K562 (cell line): Measurements from ENCODE around the gene PSMD8. TPM values are rescaled to one million over a fixed set of nuclear protein-coding genes. Genes with fewer than 3 reads are reported as not detected.

Experiments used
- ATAC-seq: fragments of 200-7000 bp; cut with Tn5 transposase; 3 replicates; pipeline ENCODE4 v1.9.1; 2020; ENCODE audit warnings: moderate library complexity
- Bru-seq: library from RNA; stranded (reverse); fragments of 400-500 nt; gene quantifications from one replicate; lab custom pipeline; 2021; lab: Mats Ljungman, UMichigan
- BruChase-seq, 2 experiments: library from RNA; stranded (reverse); fragments of 400-500 nt; gene quantifications; one replicate each; lab custom pipeline; 2021; lab: Mats Ljungman, UMichigan
- BruUV-seq: library from RNA; stranded (reverse); fragments of 400-500 nt; replicated peaks from 2 replicates; lab custom pipeline; 2021; lab: Mats Ljungman, UMichigan
- CTCF ChIA-PET: fragments of 300-600 bp; formaldehyde crosslinking; extraction: SDS; loops from one replicate; lab custom pipeline; 2021; ENCODE audit warnings: low intra/inter-chr PET ratio; lab: Yijun Ruan, JAX
- POLR2A ChIA-PET: fragments of 300-600, 350-650 bp; sonication (Branson Sonifier 250); formaldehyde crosslinking; extraction: SDS; loops from one replicate; lab custom pipeline; 2021; ENCODE audit warnings: antibody characterized with exemption, inconsistent platforms; lab: Yijun Ruan, JAX
- DNase-seq, 4 experiments: peaks; one replicate each; pipeline versions ENCODE4 v3.0.0 to v3.0.0-alpha.2; 2011 to 2018; ENCODE audit warnings: low spot score in 3 of 4, mixed read lengths in 3 of 4; ENCODE audit errors: extremely low read depth in 1 of 4
- FAIRE-seq: peaks from 2 replicates; lab custom pipeline; 2011; peaks lifted over from hg19 to GRCh38; lab: Jason Lieb, UNC
- H2AFZ ChIP-seq: 2 replicates; pipeline ENCODE4 v1.6.0; 2011; ENCODE audit warnings: low read depth, low read length, control low read depth, inconsistent platforms
- H3K27ac ChIP-seq: fragments of 200-600 bp; 3 replicates; pipeline ENCODE4 v1.8.0; 2011; ENCODE audit warnings: low read depth, mild to moderate bottlenecking, control low read depth, inconsistent platforms, low read length, moderate library complexity, mixed read lengths; ENCODE audit errors: extremely low read depth
- H3K27me3 ChIP-seq, 2 experiments: fragments of 300-600 bp in 1 of 2; 2 replicates in 1 of 2; 3 replicates in 1 of 2; pipeline versions ENCODE4 v1.6.0 to v1.8.0; 2011; ENCODE audit warnings: inconsistent platforms in 2 of 2, low read length in 2 of 2, mild to moderate bottlenecking in 1 of 2, mixed read lengths in 1 of 2, moderate library complexity in 1 of 2; ENCODE audit not compliant: control insufficient read depth in 2 of 2, insufficient read depth in 2 of 2
- H3K36me3 ChIP-seq: fragments of 300-600 bp; 3 replicates; pipeline ENCODE4 v1.8.0; 2011; ENCODE audit warnings: mild to moderate bottlenecking, low read length, inconsistent platforms; ENCODE audit not compliant: control insufficient read depth, insufficient read depth
- H3K4me1 ChIP-seq, 2 experiments: fragments of 200-600 bp in 1 of 2; replicated peaks in 1 of 2; 2 replicates in 1 of 2; 3 replicates in 1 of 2; pipeline versions ENCODE4 v1.5.1 to v1.8.0; 2011; ENCODE audit warnings: inconsistent platforms in 2 of 2, low read length in 2 of 2, mild to moderate bottlenecking in 1 of 2, mixed read lengths in 1 of 2, moderate library complexity in 1 of 2; ENCODE audit not compliant: control insufficient read depth in 2 of 2, insufficient read depth in 2 of 2
- H3K4me2 ChIP-seq: 2 replicates; pipeline ENCODE4 v1.6.1; 2011; ENCODE audit warnings: low read length, control low read depth, inconsistent platforms, mixed read lengths; ENCODE audit not compliant: insufficient read depth
- H3K4me3 ChIP-seq: fragments of 200-600 bp; sonication (generic), shearing (Covaris generic); 2 replicates; pipeline ENCODE4 v1.5.1; 2016; ENCODE audit warnings: control low read depth, inconsistent platforms
- H3K79me2 ChIP-seq: fragments of 200-600 bp; 3 replicates; pipeline ENCODE4 v1.8.0; 2011; ENCODE audit warnings: low read length, inconsistent platforms; ENCODE audit not compliant: control insufficient read depth, insufficient read depth
- H3K9ac ChIP-seq, 2 experiments: 2 replicates each; pipeline versions ENCODE4 v1.6.0 to v1.6.1; 2011; ENCODE audit warnings: low read depth in 2 of 2, low read length in 2 of 2, control low read depth in 1 of 2, inconsistent platforms in 1 of 2, mild to moderate bottlenecking in 1 of 2, mixed read lengths in 1 of 2; ENCODE audit not compliant: insufficient read depth in 1 of 2
- H3K9me1 ChIP-seq: one replicate; pipeline ENCODE4 v1.6.0; 2011; ENCODE audit warnings: inconsistent platforms, mild to moderate bottlenecking, low read length, moderate library complexity; ENCODE audit not compliant: control insufficient read depth, insufficient read depth
- H3K9me3 ChIP-seq: replicated peaks from 2 replicates; pipeline ENCODE4 v1.5.1; 2011; ENCODE audit warnings: low read depth, low read length, inconsistent platforms; ENCODE audit not compliant: control insufficient read depth, insufficient read depth
- H4K20me1 ChIP-seq: replicated peaks from 2 replicates; pipeline ENCODE4 v1.6.1; 2011; ENCODE audit warnings: low read length, inconsistent platforms, mixed read lengths; ENCODE audit not compliant: control insufficient read depth, insufficient read depth
- BRD4 ChIP-seq: fragments of 200-600 bp; sonication (generic); IDR thresholded peaks from 2 replicates; pipeline ENCODE4 v1.6.1; 2017; ENCODE audit warnings: inconsistent platforms
- DACH1 ChIP-seq: fragments of 450-650 bp; IDR thresholded peaks from 2 replicates; pipeline ENCODE4 v1.6.1; 2018; ENCODE audit not compliant: partially characterized antibody
- HNRNPLL ChIP-seq: fragments of 200-400 bp; formaldehyde crosslinking; IDR thresholded peaks from 2 replicates; pipeline ENCODE4 v1.6.1; 2017; ENCODE audit warnings: low read length, low read depth, mild to moderate bottlenecking; ENCODE audit not compliant: poor library complexity, severe bottlenecking
- KDM4B ChIP-seq, 2 experiments: fragments of 450-650 bp in 1 of 2; sonication (generic) in 1 of 2; IDR thresholded peaks; 2 replicates each; pipeline ENCODE4 v1.6.1; 2016 to 2017; ENCODE audit warnings: borderline replicate concordance in 2 of 2, antibody characterized with exemption in 1 of 2, low read depth in 1 of 2, mild to moderate bottlenecking in 1 of 2
- KLF6 ChIP-seq: fragments of 250-450 bp; sonication (Bioruptor Pico); IDR thresholded peaks from 2 replicates; pipeline ENCODE4 v1.4.0; 2020; ENCODE audit warnings: mild to moderate bottlenecking, moderate library complexity, borderline replicate concordance
- POLR2AphosphoS2 ChIP-seq: IDR thresholded peaks from 2 replicates; pipeline ENCODE4 v1.6.1; 2012; ENCODE audit warnings: low read length, improper control_type of control experiment
- RCOR1 ChIP-seq, 2 experiments: IDR thresholded peaks; 2 replicates each; pipeline ENCODE4 v1.6.1; 2012; ENCODE audit warnings: low read depth in 2 of 2, low read length in 2 of 2, borderline replicate concordance in 1 of 2, improper control_type of control experiment in 1 of 2
- STAT5B ChIP-seq: fragments of 250-450 bp; sonication (Bioruptor Pico); IDR thresholded peaks from 2 replicates; pipeline ENCODE4 v1.8.0; 2021; ENCODE audit warnings: mild to moderate bottlenecking, inconsistent platforms
- WGBS: fragments of 100-300 bp; shearing (Covaris generic); methylation state at CpG from one replicate; pipeline ENCODE4 v1.1.6; 2016; ENCODE audit warnings: low coverage, mixed read lengths; ENCODE audit not compliant: insufficient coverage; ENCODE audit errors: missing lambda C conversion rate; 5-methylcytosine and 5-hydroxymethylcytosine counted together
- in situ Hi-C: fragments of 300-500 bp; cut with MboI; formaldehyde crosslinking; loops from 4 replicates; pipeline ENCODE4 v1.15.0; 2018; ENCODE audit warnings: inconsistent platforms, mixed read lengths
- intact Hi-C: fragments of 100-400 bp; cut with micrococcal nuclease; formaldehyde crosslinking; loops from 2 replicates; pipeline ENCODE4 v1.14.2; 2022
- long read RNA-seq, 3 experiments: library from polyadenylated mRNA in 2 of 3; library from RNA in 1 of 3; unstranded in 2 of 3; stranded (forward) in 1 of 3; transcript quantifications; one replicate each; pipeline ENCODE4 v2.0.0, GENCODE V29; 2019 to 2022
- polyA minus RNA-seq, 3 experiments: library from RNA; depleted of rRNA, polyadenylated mRNA; stranded (reverse); fragments of >200 nt; gene quantifications; 2 replicates each; pipeline ENCODE4 v1.2.3, GENCODE V29; 2011
- polyA plus RNA-seq, 8 experiments: library from polyadenylated mRNA; depleted of rRNA in 4 of 8; stranded (reverse) in 5 of 8; unstranded in 3 of 8; fragments of >200 nt; fragmentation: Nextera tagmentation in 2 of 8; fragmentation: Illumina TruSeq in 1 of 8; extraction: Ambion mirVana in 2 of 8; extraction: Trizol in 1 of 8; gene quantifications; 2 replicates each; pipeline versions ENCODE4 v1.2.1 to v1.2.3, GENCODE V29; 2011 to 2014; ENCODE audit warnings: inconsistent platforms in 1 of 8, missing spikeins in 1 of 8
- total RNA-seq, 7 experiments: library from RNA; depleted of rRNA in 6 of 7; stranded (reverse); fragments of >200 nt in 6 of 7; fragmentation: Illumina TruSeq in 2 of 7; extraction: Trizol in 2 of 7; gene quantifications; 2 replicates each; pipeline versions ENCODE4 v1.2.1 to v1.2.3, GENCODE V29; 2011 to 2021; ENCODE audit warnings: low replicate concordance in 1 of 7
- TF ChIP-seq, protein P1 (sequence below), 2 experiments: IDR thresholded peaks; 2 replicates each; pipeline ENCODE4 v1.6.1; 2011; ENCODE audit warnings: borderline replicate concordance in 1 of 2, control low read depth in 1 of 2, low read depth in 1 of 2, low read length in 1 of 2, mild to moderate bottlenecking in 1 of 2, mixed read lengths in 1 of 2, moderate library complexity in 1 of 2; ENCODE audit not compliant: insufficient read depth in 1 of 2, insufficient read length in 1 of 2, poor library complexity in 1 of 2, severe bottlenecking in 1 of 2; ENCODE audit errors: extremely low read depth in 1 of 2

Gene PSMD8
- total RNA-seq (2011; cell fraction: chromatin; rRNA removed; ENCODE audit: low replicate concordance) = 76.7 and 164 TPM in 2 replicates
- total RNA-seq (2011; cell fraction: nucleolus; rRNA removed) = 169 and 187 TPM in 2 replicates
- 126 and 134 TPM in 2 replicates for total RNA-seq (2011; cell fraction: nucleoplasm; rRNA removed)
- total RNA-seq (2014; rRNA removed) (379 and 498 TPM in 2 replicates), total RNA-seq (2014; rRNA removed; fragmentation: Illumina TruSeq; extraction: Trizol) (222 and 257 TPM in 2 replicates), total RNA-seq (2015; rRNA removed; fragmentation: Illumina TruSeq; extraction: Trizol) (315 and 317 TPM in 2 replicates), total RNA-seq (2021) (304 and 317 TPM in 2 replicates), polyA plus RNA-seq (2011; rRNA removed) (561 and 583 TPM in 2 replicates), polyA plus RNA-seq (2014; fragmentation: Illumina TruSeq; extraction: Trizol) (377 and 397 TPM in 2 replicates), polyA plus RNA-seq (2014; fragmentation: Nextera tagmentation; extraction: Ambion mirVana) (100 to 1,000 TPM; 130 to 244 TPM), polyA plus RNA-seq (2014; rRNA removed) (372 and 502 TPM in 2 replicates), polyA minus RNA-seq (2011; rRNA and poly(A)+ RNA removed) (222 and 326 TPM in 2 replicates), Bru-seq, nascent RNA (percentile 91 among the genes with signal in this experiment), BruChase-seq, experiment 1, labeled RNA remaining after a 2-hour chase (percentile 85 among the genes with signal in this experiment), BruChase-seq, experiment 2, labeled RNA remaining after a 6-hour chase (percentile 89 among the genes with signal in this experiment)
- polyA plus RNA-seq (2011; cell fraction: cytosol; rRNA removed) = 760 and 1,382 TPM in 2 replicates
- 215 and 238 TPM in 2 replicates for polyA plus RNA-seq (2011; cell fraction: nucleus; rRNA removed)
- polyA plus RNA-seq (2012) = 347 and 565 TPM in 2 replicates
- 135 and 197 TPM in 2 replicates for polyA minus RNA-seq (2011; cell fraction: cytosol; rRNA and poly(A)+ RNA removed)
- polyA minus RNA-seq (2011; cell fraction: nucleus; rRNA and poly(A)+ RNA removed) = 64.9 and 72.1 TPM in 2 replicates
- long read RNA-seq, experiment 1, transcript PSMD8-208 (6 exons, 771 nt) = minor isoform, 15 of 955 reads
- long read RNA-seq, experiment 1, transcript PSMD8-201 (7 exons, 1,553 nt) = major isoform, 796 of 955 reads
- long read RNA-seq, experiment 1, partial matches to known transcripts = 86 of 955 reads
- long read RNA-seq, experiment 1, other reads (novel, unspliced or antisense) = 58 of 955 reads
- long read RNA-seq, experiment 2, transcript PSMD8-201 (7 exons, 1,553 nt) = major isoform, 459 of 546 reads
- long read RNA-seq, experiment 2, partial matches to known transcripts = 43 of 546 reads
- long read RNA-seq, experiment 2, other reads (novel, unspliced or antisense) = 40 of 546 reads
- long read RNA-seq, experiment 3, transcript PSMD8-208 (6 exons, 771 nt) = minor isoform, 7 of 661 reads
- long read RNA-seq, experiment 3, transcript PSMD8-201 (7 exons, 1,553 nt) = major isoform, 633 of 661 reads
- long read RNA-seq, experiment 3, partial matches to known transcripts = 8 of 661 reads
- long read RNA-seq, experiment 3, other reads (novel, unspliced or antisense) = 11 of 661 reads

DNA sequence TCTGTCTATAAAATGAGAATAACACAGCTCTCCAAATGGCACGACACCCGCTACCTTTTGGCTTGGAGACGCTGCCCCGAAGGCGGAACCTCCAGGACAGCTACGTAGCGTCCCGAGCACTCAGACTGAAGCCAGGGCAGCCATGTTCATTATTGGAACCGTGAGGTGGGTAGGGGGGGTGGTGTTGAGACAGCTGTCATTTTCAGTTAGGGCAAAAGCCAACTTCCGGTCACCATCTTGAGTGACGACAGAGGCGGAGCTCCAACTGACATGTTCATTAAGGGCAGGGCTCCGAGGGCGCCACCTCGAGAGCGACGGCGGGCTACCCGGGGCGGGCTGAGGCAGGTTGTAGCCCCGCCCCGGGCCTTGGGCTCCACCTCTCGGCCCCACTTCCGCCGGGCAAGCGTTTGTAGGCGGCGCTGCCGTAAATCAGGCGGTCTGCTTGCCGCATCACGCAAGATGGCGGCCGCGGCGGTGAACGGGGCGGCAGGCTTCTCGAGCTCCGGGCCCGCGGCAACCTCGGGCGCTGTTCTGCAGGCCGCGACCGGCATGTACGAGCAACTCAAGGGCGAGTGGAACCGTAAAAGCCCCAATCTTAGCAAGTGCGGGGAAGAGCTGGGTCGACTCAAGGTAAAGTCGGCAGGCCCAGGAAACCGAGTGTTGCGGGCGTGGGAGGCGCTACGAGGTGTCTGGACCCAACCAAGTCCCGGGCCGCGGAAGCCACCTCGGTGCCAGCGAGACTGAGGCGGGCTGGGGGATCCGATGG is at the start of gene PSMD8:
TSS of gene PSMD8 (plus strand) at position 240 of the 766 bp plus-strand sequence. CDS start at position 271, 31 bp downstream.
- in situ Hi-C loops = no loop called here
- peak; percentile 98 for FAIRE-seq
- under 1% methylated on average over 65 of the region's 65 CpGs for WGBS
- TF ChIP-seq DACH1 = peak; percentile 70
- TF ChIP-seq BRD4 = peak; percentile 88; the same call in 1 of the 2 replicates
- TF ChIP-seq HNRNPLL = peak; percentile 95
- peak; percentile 50; the same call in 1 of the 2 replicates for TF ChIP-seq KLF6
- no peak; the same call in 1 of the 2 replicates for TF ChIP-seq POLR2AphosphoS2
- TF ChIP-seq STAT5B (CRISPR knock-in tag) = no peak
- TF ChIP-seq KDM4B (IDR thresholded peaks at IDR 0.05; ENCODE audit: borderline replicate concordance in 2 of 2, low read depth in 1 of 2) = no peak; a peak in 1 of 4 replicates
- TF ChIP-seq, protein P1, sequence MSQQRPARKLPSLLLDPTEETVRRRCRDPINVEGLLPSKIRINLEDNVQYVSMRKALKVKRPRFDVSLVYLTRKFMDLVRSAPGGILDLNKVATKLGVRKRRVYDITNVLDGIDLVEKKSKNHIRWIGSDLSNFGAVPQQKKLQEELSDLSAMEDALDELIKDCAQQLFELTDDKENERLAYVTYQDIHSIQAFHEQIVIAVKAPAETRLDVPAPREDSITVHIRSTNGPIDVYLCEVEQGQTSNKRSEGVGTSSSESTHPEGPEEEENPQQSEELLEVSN (IDR thresholded peaks at IDR 0.05; ENCODE audit: borderline replicate concordance in 1 of 2, extremely low read depth in 1 of 2, insufficient read depth in 1 of 2, insufficient read length in 1 of 2, low read depth in 1 of 2, low read length in 1 of 2, poor library complexity in 1 of 2, severe bottlenecking in 1 of 2) = peak; percentile 15 to 44
- peak in 1 of 2 experiments; percentile 19; a peak in 1 of 4 replicates for TF ChIP-seq RCOR1 (IDR thresholded peaks at IDR 0.05; ENCODE audit: borderline replicate concordance in 1 of 2, low read depth in 2 of 2, low read length in 2 of 2)

More for the DNA sequence above, at the start of gene PSMD8:
- ATAC-seq = peak; percentile 99
- Histone ChIP-seq H2AFZ (peak within 1 kb of the TSS; percentile 96), H3K36me3 (peaks cover 38% of the 10 kb centered on the region; the same call in 2 of the 3 replicates), H3K9me1 (no peaks in the 10 kb centered on the region), H3K4me3 (peak within 1 kb of the TSS; percentile 88), H3K9me3 (no peaks in the 10 kb centered on the region; the same call in 1 of the 2 replicates), H3K27ac (peak within 1 kb of the TSS; percentile 94), H3K9ac (peak within 1 kb of the TSS; percentile 93 to 98), H3K27me3 (no peaks in the 10 kb centered on the region), H4K20me1 (peaks cover 16% of the 10 kb centered on the region), H3K4me1 (peaks cover 10 to 20% of the 10 kb centered on the region in 2 experiments; a peak in 4 of 5 replicates), H3K79me2 (peaks cover 43% of the 10 kb centered on the region), H3K4me2 (peak within 1 kb of the TSS; percentile 86)
- intact Hi-C loops = loop anchor here (1.0 kb wide), 1 partner anchor 38 kb away; no protein-coding TSS in a partner anchor
- POLR2A ChIA-PET = interaction anchor here (0.6 to 3.8 kb wide), 20 partner anchors 8 to 473 kb away, joined by 3 to 28 read pairs (median 4); partner anchors contain the start of genes FAM98C and GGN
- DNase-seq = peak; percentile 97 to 100 (median 98)
- BruUV-seq = no TSS peak
- CTCF ChIA-PET = interaction anchor here (1.3 to 1.6 kb wide), 2 partner anchors 39 to 131 kb away, joined by 3 to 8 read pairs; no protein-coding TSS in a partner anchor
